Activated naive CD8-positive, alpha-beta T cell treated with anti-CD3 and anti-CD28 coated beads for 36 hours (primary cell): ENCODE results near the gene VDAC1. TPM values are rescaled to one million over a fixed set of nuclear protein-coding genes. Genes with fewer than 3 reads are reported as not detected.

ENCODE experiments used
- DNase-seq: peaks from one replicate; pipeline ENCODE4 v3.0.0; 2021
- H3K27ac Mint-ChIP-seq: one replicate; pipeline ENCODE4 v1.8.0; 2022; ENCODE audit warnings: mild to moderate bottlenecking, moderate library complexity, mixed read lengths
- H3K27me3 Mint-ChIP-seq: one replicate; pipeline ENCODE4 v1.8.0; 2022; ENCODE audit warnings: mild to moderate bottlenecking, mixed read lengths
- H3K36me3 Mint-ChIP-seq: one replicate; pipeline ENCODE4 v1.8.0; 2021; ENCODE audit warnings: mild to moderate bottlenecking, mixed read lengths
- H3K4me1 Mint-ChIP-seq: one replicate; pipeline ENCODE4 v1.8.0; 2021; ENCODE audit warnings: mixed read lengths
- H3K4me3 Mint-ChIP-seq: one replicate; pipeline ENCODE4 v1.8.0; 2022; ENCODE audit warnings: mild to moderate bottlenecking, moderate library complexity, mixed read lengths
- H3K9me3 Mint-ChIP-seq: one replicate; pipeline ENCODE4 v1.8.0; 2022; ENCODE audit warnings: mixed read lengths
- total RNA-seq, 2 experiments: library from RNA; stranded (reverse); gene quantifications; one replicate each; pipeline ENCODE4 v1.2.3, GENCODE V29; 2021

Gene VDAC1
- total RNA-seq, 2 experiments from 2014 or later: 539 to 540 TPM

- no peaks in the 10 kb centered on the region for H3K27me3 Mint-ChIP-seq
- peaks cover 33% of the 10 kb centered on the region for H3K4me1 Mint-ChIP-seq
- H3K36me3 Mint-ChIP-seq: peaks cover 45% of the 10 kb centered on the region
- peak overlapping the region; percentile 91 for H3K4me3 Mint-ChIP-seq
- no peaks in the 10 kb centered on the region for H3K9me3 Mint-ChIP-seq
- H3K27ac Mint-ChIP-seq: peak overlapping the region; percentile 94
- DNase-seq: peak; percentile 41
These were observed 764 bp upstream of the VDAC1 start for GRCh38 chr5:134005417-134006061.

GRCh38 chr5:134003817-134004625 lies 754 bp downstream of the VDAC1 start:
- H3K27ac Mint-ChIP-seq: peak overlapping the region; percentile 93
- H3K36me3 Mint-ChIP-seq: peaks cover 54% of the 10 kb centered on the region
- peak; percentile 68 for DNase-seq
- peak overlapping the region; percentile 84 for H3K4me3 Mint-ChIP-seq
- no peaks in the 10 kb centered on the region for H3K9me3 Mint-ChIP-seq
- no peaks in the 10 kb centered on the region for H3K27me3 Mint-ChIP-seq
- peaks cover 45% of the 10 kb centered on the region for H3K4me1 Mint-ChIP-seq

- Mint-ChIP-seq H3K9me3 (no peaks in the 10 kb centered on the region), H3K27ac (peak overlapping the region; percentile 93), H3K4me1 (peaks cover 48% of the 10 kb centered on the region), H3K4me3 (peak overlapping the region; percentile 84), H3K27me3 (no peaks in the 10 kb centered on the region), H3K36me3 (peaks cover 54% of the 10 kb centered on the region)
- peak; percentile 45 for DNase-seq
These were observed 1.5 kb downstream of the VDAC1 start for GRCh38 chr5:134003064-134003816.

GRCh38 chr5:134001938-134002731 lies 2.6 kb downstream of the VDAC1 start:
- no peak for DNase-seq
- Mint-ChIP-seq H3K4me3 (peak overlapping the region; percentile 84), H3K27me3 (no peaks in the 10 kb centered on the region), H3K36me3 (peaks cover 54% of the 10 kb centered on the region), H3K4me1 (peaks cover 52% of the 10 kb centered on the region), H3K9me3 (no peaks in the 10 kb centered on the region), H3K27ac (peak overlapping the region; percentile 93)

GRCh38 chr5:134000696-134001453 lies 3.9 kb downstream of the VDAC1 start:
- Mint-ChIP-seq H3K27me3 (no peaks in the 10 kb centered on the region), H3K9me3 (no peaks in the 10 kb centered on the region), H3K36me3 (peaks cover 45% of the 10 kb centered on the region), H3K27ac (no peak overlapping the region), H3K4me1 (peaks cover 52% of the 10 kb centered on the region), H3K4me3 (no peak overlapping the region)
- DNase-seq: no peak

- H3K36me3 Mint-ChIP-seq: peaks cover 39% of the 10 kb centered on the region
- peaks cover 52% of the 10 kb centered on the region for H3K4me1 Mint-ChIP-seq
- no peaks in the 10 kb centered on the region for H3K27me3 Mint-ChIP-seq
- H3K27ac Mint-ChIP-seq: no peak overlapping the region
- DNase-seq: no peak
- no peak overlapping the region for H3K4me3 Mint-ChIP-seq
- H3K9me3 Mint-ChIP-seq: no peaks in the 10 kb centered on the region
These were observed 4.7 kb downstream of the VDAC1 start for GRCh38 chr5:134000091-134000511.

GRCh38 chr5:133998807-133999206 lies 6.0 kb downstream of the VDAC1 start:
- Mint-ChIP-seq H3K27ac (no peak overlapping the region), H3K9me3 (no peaks in the 10 kb centered on the region)
- DNase-seq: no peak

GRCh38 chr5:133998042-133998441 lies 6.7 kb downstream of the VDAC1 start:
- no peaks in the 10 kb centered on the region for H3K27me3 Mint-ChIP-seq
- no peaks in the 10 kb centered on the region for H3K9me3 Mint-ChIP-seq
- no peak for DNase-seq
- peaks cover 65% of the 10 kb centered on the region for H3K4me1 Mint-ChIP-seq
- peaks cover 31% of the 10 kb centered on the region for H3K36me3 Mint-ChIP-seq
- no peak overlapping the region for H3K27ac Mint-ChIP-seq
- no peak overlapping the region for H3K4me3 Mint-ChIP-seq

More at GRCh38 chr5:133998807-133999206, 6.0 kb downstream of the VDAC1 start:
- Mint-ChIP-seq H3K27me3 (no peaks in the 10 kb centered on the region), H3K36me3 (peaks cover 39% of the 10 kb centered on the region), H3K4me3 (no peak overlapping the region), H3K4me1 (peaks cover 60% of the 10 kb centered on the region)

GRCh38 chr5:133996683-133997252 lies 8.0 kb downstream of the VDAC1 start:
- DNase-seq: no peak

GRCh38 chr5:133995883-133996563 lies 8.8 kb downstream of the VDAC1 start:
- Mint-ChIP-seq H3K9me3 (no peaks in the 10 kb centered on the region), H3K4me1 (peaks cover 54% of the 10 kb centered on the region), H3K4me3 (no peak overlapping the region), H3K27me3 (no peaks in the 10 kb centered on the region), H3K36me3 (peaks cover 22% of the 10 kb centered on the region), H3K27ac (no peak overlapping the region)
- DNase-seq: no peak

More at GRCh38 chr5:133996683-133997252, 8.0 kb downstream of the VDAC1 start:
- no peaks in the 10 kb centered on the region for H3K27me3 Mint-ChIP-seq
- peak overlapping the region; percentile 10 for H3K4me3 Mint-ChIP-seq
- H3K36me3 Mint-ChIP-seq: peaks cover 23% of the 10 kb centered on the region
- peaks cover 60% of the 10 kb centered on the region for H3K4me1 Mint-ChIP-seq
- H3K9me3 Mint-ChIP-seq: no peaks in the 10 kb centered on the region
- no peak overlapping the region for H3K27ac Mint-ChIP-seq

GRCh38 chr5:133995341-133995740 lies 9.4 kb downstream of the VDAC1 start:
- Mint-ChIP-seq H3K27me3 (no peaks in the 10 kb centered on the region), H3K4me1 (peaks cover 51% of the 10 kb centered on the region), H3K4me3 (no peak overlapping the region), H3K36me3 (peaks cover 20% of the 10 kb centered on the region), H3K27ac (no peak overlapping the region), H3K9me3 (no peaks in the 10 kb centered on the region)
- no peak for DNase-seq

GRCh38 chr5:133994990-133995333 lies 9.8 kb downstream of the VDAC1 start:
- Mint-ChIP-seq H3K9me3 (no peaks in the 10 kb centered on the region), H3K36me3 (peaks cover 19% of the 10 kb centered on the region), H3K27me3 (no peaks in the 10 kb centered on the region), H3K27ac (no peak overlapping the region), H3K4me3 (no peak overlapping the region), H3K4me1 (peaks cover 49% of the 10 kb centered on the region)
- no peak for DNase-seq

GRCh38 chr5:133994297-133994989 lies 10.3 kb downstream of the VDAC1 start:
- H3K36me3 Mint-ChIP-seq: peaks cover 19% of the 10 kb centered on the region
- H3K4me3 Mint-ChIP-seq: no peak overlapping the region
- DNase-seq: no peak
- no peaks in the 10 kb centered on the region for H3K9me3 Mint-ChIP-seq
- H3K27ac Mint-ChIP-seq: no peak overlapping the region
- peaks cover 44% of the 10 kb centered on the region for H3K4me1 Mint-ChIP-seq
- H3K27me3 Mint-ChIP-seq: no peaks in the 10 kb centered on the region
